ENCODE data around the gene QSER1.

DNA sequence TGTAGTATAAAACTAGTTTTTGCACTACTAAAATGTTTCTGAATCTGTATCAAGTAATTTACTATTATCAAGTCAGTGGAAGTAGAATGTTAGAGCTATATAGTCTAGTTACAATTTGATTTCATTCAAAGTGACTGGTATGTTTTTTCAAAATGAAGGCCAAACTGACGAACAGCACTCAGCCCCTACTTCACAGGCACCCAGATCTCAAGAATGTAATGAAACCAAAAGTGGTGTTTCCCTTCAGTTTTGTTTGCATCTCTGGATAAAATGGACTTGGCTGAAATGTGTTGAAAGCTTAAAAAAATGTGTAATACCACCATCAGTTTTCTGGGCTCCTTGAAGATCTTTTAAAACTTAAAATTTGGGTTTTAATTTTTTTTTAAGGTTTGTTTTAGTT is 46.4 kb downstream of the QSER1 start:
- TF ChIP-seq, protein P1, sequence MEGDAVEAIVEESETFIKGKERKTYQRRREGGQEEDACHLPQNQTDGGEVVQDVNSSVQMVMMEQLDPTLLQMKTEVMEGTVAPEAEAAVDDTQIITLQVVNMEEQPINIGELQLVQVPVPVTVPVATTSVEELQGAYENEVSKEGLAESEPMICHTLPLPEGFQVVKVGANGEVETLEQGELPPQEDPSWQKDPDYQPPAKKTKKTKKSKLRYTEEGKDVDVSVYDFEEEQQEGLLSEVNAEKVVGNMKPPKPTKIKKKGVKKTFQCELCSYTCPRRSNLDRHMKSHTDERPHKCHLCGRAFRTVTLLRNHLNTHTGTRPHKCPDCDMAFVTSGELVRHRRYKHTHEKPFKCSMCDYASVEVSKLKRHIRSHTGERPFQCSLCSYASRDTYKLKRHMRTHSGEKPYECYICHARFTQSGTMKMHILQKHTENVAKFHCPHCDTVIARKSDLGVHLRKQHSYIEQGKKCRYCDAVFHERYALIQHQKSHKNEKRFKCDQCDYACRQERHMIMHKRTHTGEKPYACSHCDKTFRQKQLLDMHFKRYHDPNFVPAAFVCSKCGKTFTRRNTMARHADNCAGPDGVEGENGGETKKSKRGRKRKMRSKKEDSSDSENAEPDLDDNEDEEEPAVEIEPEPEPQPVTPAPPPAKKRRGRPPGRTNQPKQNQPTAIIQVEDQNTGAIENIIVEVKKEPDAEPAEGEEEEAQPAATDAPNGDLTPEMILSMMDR (conservative IDR thresholded peaks at IDR 0.05; ENCODE audit: low read depth, low read length) = no peak
- no peak for TF ChIP-seq EZH2 (IDR thresholded peaks at IDR 0.05; ENCODE audit: borderline replicate concordance, low read depth, low read length, poor library complexity, severe bottlenecking)
